A549 (cell line): ENCODE data around the gene GPR32. TPM values are rescaled to one million over a fixed set of nuclear protein-coding genes. Genes with fewer than 3 reads are reported as not detected.

Experiments
- BHLHE40 ChIP-seq: IDR thresholded peaks from 2 replicates; pipeline ENCODE4 v1.6.1; 2012; ENCODE audit warnings: low read depth, low read length, inconsistent platforms
- CBX8 ChIP-seq: fragments of 200-600 bp; sonication (generic); IDR thresholded peaks from 2 replicates; pipeline ENCODE4 v1.6.1; 2016
- EHF ChIP-seq: fragments of 250-450 bp; sonication (Bioruptor Pico); IDR thresholded peaks from 2 replicates; pipeline ENCODE4 v1.5.0; 2020; ENCODE audit warnings: mild to moderate bottlenecking
- ESRRA ChIP-seq: fragments of 150-350 bp; IDR thresholded peaks from 2 replicates; pipeline ENCODE4 v1.6.1; 2014; ENCODE audit warnings: mild to moderate bottlenecking, low read length, borderline replicate concordance
- FOSB ChIP-seq: fragments of 250-450 bp; sonication (Bioruptor Pico); IDR thresholded peaks from 2 replicates; pipeline ENCODE4 v1.5.0; 2020; ENCODE audit warnings: mild to moderate bottlenecking, moderate library complexity
- FOSL2 ChIP-seq, 2 experiments: fragments of 450-650 bp in 1 of 2; fragments of >200 bp in 1 of 2; sonication (Bioruptor Twin) in 1 of 2; formaldehyde crosslinking; IDR thresholded peaks; 2 replicates each; pipeline versions ENCODE4 v1.5.0 to v1.6.1; 2016 to 2020; ENCODE audit warnings: mild to moderate bottlenecking in 1 of 2, moderate library complexity in 1 of 2
- GATA3 ChIP-seq: IDR thresholded peaks from 2 replicates; pipeline ENCODE4 v1.6.1; 2012; ENCODE audit warnings: borderline replicate concordance
- HOXA7 ChIP-seq: fragments of 250-450 bp; sonication (Bioruptor Pico); IDR thresholded peaks from 2 replicates; pipeline ENCODE4 v1.5.0; 2020; ENCODE audit warnings: mild to moderate bottlenecking, moderate library complexity
- HOXB5 ChIP-seq: fragments of 250-450 bp; sonication (Bioruptor Pico); IDR thresholded peaks from 2 replicates; pipeline ENCODE4 v1.5.0; 2020; ENCODE audit warnings: mild to moderate bottlenecking, moderate library complexity
- JUN ChIP-seq, 2 experiments: fragments of >200 bp; sonication (Bioruptor Twin); formaldehyde crosslinking; IDR thresholded peaks; 2 replicates in 1 of 2; 3 replicates in 1 of 2; pipeline ENCODE4 v1.6.1; 2016 to 2017
- KDM1A ChIP-seq: fragments of 200-600 bp; sonication (generic); IDR thresholded peaks from 2 replicates; pipeline ENCODE4 v1.6.1; 2016; ENCODE audit warnings: low read depth, mild to moderate bottlenecking
- KDM5A ChIP-seq: fragments of 200-600 bp; sonication (generic); IDR thresholded peaks from 2 replicates; pipeline ENCODE4 v1.6.1; 2016; ENCODE audit warnings: antibody characterized with exemption, mild to moderate bottlenecking
- MAFK ChIP-seq: fragments of 450-650 bp; IDR thresholded peaks from 2 replicates; pipeline ENCODE4 v1.6.1; 2014; ENCODE audit not compliant: partially characterized antibody
- NFE2L2 ChIP-seq: fragments of 150-350 bp; conservative IDR thresholded peaks from 2 replicates; pipeline ENCODE4 v1.6.1; 2014; ENCODE audit warnings: low read length
- NR3C1 ChIP-seq: fragments of >200 bp; sonication (Bioruptor Twin); formaldehyde crosslinking; IDR thresholded peaks from 3 replicates; pipeline ENCODE4 v1.6.1; 2017
- PHF8 ChIP-seq: fragments of 200-600 bp; sonication (generic); IDR thresholded peaks from 2 replicates; pipeline ENCODE4 v1.6.1; 2016; ENCODE audit warnings: low read depth, mild to moderate bottlenecking, antibody characterized with exemption, moderate library complexity, borderline replicate concordance
- POLR2A ChIP-seq: IDR thresholded peaks from 2 replicates; pipeline ENCODE4 v1.6.1; 2012; ENCODE audit warnings: mild to moderate bottlenecking, low read length
- POLR2AphosphoS2 ChIP-seq: conservative IDR thresholded peaks from 2 replicates; pipeline ENCODE4 v1.6.1; 2012; ENCODE audit warnings: low read length, improper control_type of control experiment, inconsistent platforms
- RAD21 ChIP-seq, 2 experiments: fragments of >200 bp in 1 of 2; sonication (Bioruptor Twin) in 1 of 2; formaldehyde crosslinking in 1 of 2; IDR thresholded peaks in 1 of 2; conservative IDR thresholded peaks in 1 of 2; 2 replicates in 1 of 2; 3 replicates in 1 of 2; pipeline ENCODE4 v1.6.1; 2012 to 2018; ENCODE audit warnings: inconsistent platforms in 1 of 2
- RCOR1 ChIP-seq: fragments of 150-350 bp; IDR thresholded peaks from 2 replicates; pipeline ENCODE4 v1.6.1; 2014; ENCODE audit warnings: antibody characterized with exemption, low read length, low read depth
- RFX5 ChIP-seq: fragments of 450-650 bp; IDR thresholded peaks from 2 replicates; pipeline ENCODE4 v1.7.1; 2014; ENCODE audit warnings: antibody characterized with exemption, mild to moderate bottlenecking, moderate library complexity
- SMC3 ChIP-seq: fragments of >200 bp; sonication (Bioruptor Twin); formaldehyde crosslinking; IDR thresholded peaks from 3 replicates; pipeline ENCODE4 v1.6.1; 2018; ENCODE audit warnings: inconsistent platforms
- SREBF2 ChIP-seq: fragments of 450-650 bp; IDR thresholded peaks from 2 replicates; pipeline ENCODE4 v1.6.1; 2014; ENCODE audit warnings: mild to moderate bottlenecking, moderate library complexity
- TP53 ChIP-seq: fragments of 250-450 bp; sonication (Bioruptor Pico); IDR thresholded peaks from 2 replicates; pipeline ENCODE4 v1.5.0; 2021; ENCODE audit warnings: mild to moderate bottlenecking, moderate library complexity
- ZC3H11A ChIP-seq: fragments of 450-650 bp; IDR thresholded peaks from 2 replicates; pipeline ENCODE4 v1.6.1; 2014; ENCODE audit warnings: antibody characterized with exemption, mild to moderate bottlenecking
- ZFP36 ChIP-seq: fragments of 450-650 bp; IDR thresholded peaks from 2 replicates; pipeline ENCODE4 v1.6.1; 2014; ENCODE audit warnings: borderline replicate concordance; ENCODE audit not compliant: partially characterized antibody
- ZNF302 ChIP-seq: fragments of 250-450 bp; sonication (Bioruptor Pico); IDR thresholded peaks from 2 replicates; pipeline ENCODE4 v1.9.0; 2021; ENCODE audit warnings: inconsistent platforms, mild to moderate bottlenecking, moderate library complexity
- polyA plus RNA-seq, 4 experiments: library from polyadenylated mRNA; depleted of rRNA in 3 of 4; stranded (reverse); fragments of >200 nt; fragmentation: RNase III in 1 of 4; extraction: RNeasy Plus Mini Kit Qiagen cat#74134 plus additional on column Dnase treatment in 1 of 4; gene quantifications; 2 replicates in 3 of 4; 3 replicates in 1 of 4; pipeline ENCODE4 v1.2.3, GENCODE V29; 2011 to 2017
- TF ChIP-seq, protein P1 (sequence below): fragments of >200 bp; sonication (Bioruptor Twin); formaldehyde crosslinking; IDR thresholded peaks from 3 replicates; pipeline ENCODE4 v1.6.1; 2016
- TF ChIP-seq, protein P2 (sequence below): fragments of 200-600 bp; sonication (generic); IDR thresholded peaks from 2 replicates; pipeline ENCODE4 v1.6.1; 2016; ENCODE audit warnings: antibody characterized with exemption, mild to moderate bottlenecking, moderate library complexity
- TF ChIP-seq, protein P3 (sequence below): fragments of >200 bp; sonication (Bioruptor Twin); formaldehyde crosslinking; IDR thresholded peaks from 2 replicates; pipeline ENCODE4 v1.6.1; 2016
- TF ChIP-seq, protein P4 (sequence below): fragments of 450-650 bp; IDR thresholded peaks from 2 replicates; pipeline ENCODE4 v1.6.1; 2014; ENCODE audit warnings: antibody characterized with exemption
- TF ChIP-seq, protein P5 (sequence below): IDR thresholded peaks from 2 replicates; pipeline ENCODE4 v1.6.1; 2012; ENCODE audit warnings: low read depth, borderline replicate concordance

The GPR32 gene
- polyA plus RNA-seq, 2 of the 4 experiments (the other 2 are of a cell fraction): not detected

DNA sequence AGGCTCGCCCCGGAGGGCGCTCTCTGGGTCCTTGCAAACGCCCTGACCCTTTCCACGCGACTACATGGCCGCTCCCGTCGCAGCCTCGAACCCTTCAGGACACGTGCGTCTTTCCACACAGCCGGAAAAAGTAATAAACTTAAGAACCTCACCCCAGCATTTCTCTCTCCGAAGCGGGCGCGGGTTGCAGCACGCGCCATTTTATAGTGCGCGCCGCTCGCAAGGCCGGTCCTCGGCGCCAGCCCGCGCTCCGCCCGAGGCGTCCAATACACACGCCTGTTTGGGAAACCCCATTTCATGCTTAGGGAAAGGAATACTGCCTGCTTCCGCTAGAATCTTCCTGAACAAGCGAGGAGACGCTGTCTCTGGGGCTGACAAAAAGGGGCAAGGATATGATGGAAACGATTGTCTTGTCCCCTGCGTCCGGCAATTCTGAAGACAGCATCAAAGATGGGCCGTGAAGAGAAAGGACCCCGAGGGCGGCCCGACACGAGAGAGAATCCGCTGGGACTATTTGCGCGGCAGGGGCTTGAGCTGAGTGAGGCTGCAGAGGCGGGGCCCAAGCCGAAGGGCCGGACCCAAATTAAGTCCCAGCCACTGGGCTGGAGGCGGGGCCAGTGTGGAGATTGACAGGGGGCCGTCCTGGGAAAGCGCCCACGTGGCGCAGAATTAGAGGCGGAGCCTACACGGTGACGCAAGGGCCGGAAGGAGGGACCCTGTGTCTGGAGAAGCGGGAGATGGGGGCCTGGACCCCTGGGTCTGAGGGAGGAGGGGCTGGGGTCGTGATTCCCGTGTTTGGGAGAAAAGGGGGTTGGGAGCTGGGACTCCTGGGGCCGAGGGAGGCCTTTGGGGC is 34.4 kb downstream of the GPR32 start (continued):
- TF ChIP-seq GATA3 (no peak; the same call in 1 of the 2 replicates), RFX5 (peak; percentile 66), MAFK (peak; percentile 13), KDM5A (peak; percentile 88), NR3C1 (no peak), HOXA7 (CRISPR knock-in tag) (no peak), HOXB5 (CRISPR knock-in tag) (0 out of 2 replicates have a peak, but pooled peaks have one; percentile 48), PHF8 (peak; percentile 99), BHLHE40 (0 out of 2 replicates have a peak, but pooled peaks have one; percentile 8), POLR2A (peak; percentile 97), JUN (IDR thresholded peaks at IDR 0.05) (peak; percentile 99 to 100), KDM1A (no peak), SMC3 (no peak), FOSB (CRISPR knock-in tag) (no peak), RCOR1 (no peak), RAD21 (conservative IDR thresholded peaks at IDR 0.05 in 1 of 2, IDR thresholded peaks at IDR 0.05 in 1 of 2) (no peak), POLR2AphosphoS2 (no peak), ZFP36 (no peak), CBX8 (no peak), EHF (no peak), ESRRA (peak; percentile 50; the same call in 1 of the 2 replicates), NFE2L2 (no peak), SREBF2 (no peak), ZNF302 (CRISPR knock-in tag) (no peak), ZC3H11A (no peak), TP53 (peak; percentile 90), FOSL2 (IDR thresholded peaks at IDR 0.05) (no peak), FOSL2 (CRISPR knock-in tag; IDR thresholded peaks at IDR 0.05) (peak; percentile 2; the same call in 1 of the 2 replicates)
- TF ChIP-seq, protein P1, sequence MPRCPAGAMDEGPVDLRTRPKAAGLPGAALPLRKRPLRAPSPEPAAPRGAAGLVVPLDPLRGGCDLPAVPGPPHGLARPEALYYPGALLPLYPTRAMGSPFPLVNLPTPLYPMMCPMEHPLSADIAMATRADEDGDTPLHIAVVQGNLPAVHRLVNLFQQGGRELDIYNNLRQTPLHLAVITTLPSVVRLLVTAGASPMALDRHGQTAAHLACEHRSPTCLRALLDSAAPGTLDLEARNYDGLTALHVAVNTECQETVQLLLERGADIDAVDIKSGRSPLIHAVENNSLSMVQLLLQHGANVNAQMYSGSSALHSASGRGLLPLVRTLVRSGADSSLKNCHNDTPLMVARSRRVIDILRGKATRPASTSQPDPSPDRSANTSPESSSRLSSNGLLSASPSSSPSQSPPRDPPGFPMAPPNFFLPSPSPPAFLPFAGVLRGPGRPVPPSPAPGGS: peak; percentile 99
- TF ChIP-seq, protein P2, sequence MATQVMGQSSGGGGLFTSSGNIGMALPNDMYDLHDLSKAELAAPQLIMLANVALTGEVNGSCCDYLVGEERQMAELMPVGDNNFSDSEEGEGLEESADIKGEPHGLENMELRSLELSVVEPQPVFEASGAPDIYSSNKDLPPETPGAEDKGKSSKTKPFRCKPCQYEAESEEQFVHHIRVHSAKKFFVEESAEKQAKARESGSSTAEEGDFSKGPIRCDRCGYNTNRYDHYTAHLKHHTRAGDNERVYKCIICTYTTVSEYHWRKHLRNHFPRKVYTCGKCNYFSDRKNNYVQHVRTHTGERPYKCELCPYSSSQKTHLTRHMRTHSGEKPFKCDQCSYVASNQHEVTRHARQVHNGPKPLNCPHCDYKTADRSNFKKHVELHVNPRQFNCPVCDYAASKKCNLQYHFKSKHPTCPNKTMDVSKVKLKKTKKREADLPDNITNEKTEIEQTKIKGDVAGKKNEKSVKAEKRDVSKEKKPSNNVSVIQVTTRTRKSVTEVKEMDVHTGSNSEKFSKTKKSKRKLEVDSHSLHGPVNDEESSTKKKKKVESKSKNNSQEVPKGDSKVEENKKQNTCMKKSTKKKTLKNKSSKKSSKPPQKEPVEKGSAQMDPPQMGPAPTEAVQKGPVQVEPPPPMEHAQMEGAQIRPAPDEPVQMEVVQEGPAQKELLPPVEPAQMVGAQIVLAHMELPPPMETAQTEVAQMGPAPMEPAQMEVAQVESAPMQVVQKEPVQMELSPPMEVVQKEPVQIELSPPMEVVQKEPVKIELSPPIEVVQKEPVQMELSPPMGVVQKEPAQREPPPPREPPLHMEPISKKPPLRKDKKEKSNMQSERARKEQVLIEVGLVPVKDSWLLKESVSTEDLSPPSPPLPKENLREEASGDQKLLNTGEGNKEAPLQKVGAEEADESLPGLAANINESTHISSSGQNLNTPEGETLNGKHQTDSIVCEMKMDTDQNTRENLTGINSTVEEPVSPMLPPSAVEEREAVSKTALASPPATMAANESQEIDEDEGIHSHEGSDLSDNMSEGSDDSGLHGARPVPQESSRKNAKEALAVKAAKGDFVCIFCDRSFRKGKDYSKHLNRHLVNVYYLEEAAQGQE: peak; percentile 37; the same call in 1 of the 2 replicates
- TF ChIP-seq, protein P3, sequence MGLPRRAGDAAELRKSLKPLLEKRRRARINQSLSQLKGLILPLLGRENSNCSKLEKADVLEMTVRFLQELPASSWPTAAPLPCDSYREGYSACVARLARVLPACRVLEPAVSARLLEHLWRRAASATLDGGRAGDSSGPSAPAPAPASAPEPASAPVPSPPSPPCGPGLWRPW: no peak
- TF ChIP-seq, protein P4, sequence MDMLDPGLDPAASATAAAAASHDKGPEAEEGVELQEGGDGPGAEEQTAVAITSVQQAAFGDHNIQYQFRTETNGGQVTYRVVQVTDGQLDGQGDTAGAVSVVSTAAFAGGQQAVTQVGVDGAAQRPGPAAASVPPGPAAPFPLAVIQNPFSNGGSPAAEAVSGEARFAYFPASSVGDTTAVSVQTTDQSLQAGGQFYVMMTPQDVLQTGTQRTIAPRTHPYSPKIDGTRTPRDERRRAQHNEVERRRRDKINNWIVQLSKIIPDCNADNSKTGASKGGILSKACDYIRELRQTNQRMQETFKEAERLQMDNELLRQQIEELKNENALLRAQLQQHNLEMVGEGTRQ: peak; percentile 96
- TF ChIP-seq, protein P5, sequence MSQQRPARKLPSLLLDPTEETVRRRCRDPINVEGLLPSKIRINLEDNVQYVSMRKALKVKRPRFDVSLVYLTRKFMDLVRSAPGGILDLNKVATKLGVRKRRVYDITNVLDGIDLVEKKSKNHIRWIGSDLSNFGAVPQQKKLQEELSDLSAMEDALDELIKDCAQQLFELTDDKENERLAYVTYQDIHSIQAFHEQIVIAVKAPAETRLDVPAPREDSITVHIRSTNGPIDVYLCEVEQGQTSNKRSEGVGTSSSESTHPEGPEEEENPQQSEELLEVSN: peak; percentile 82
- TF ChIP-seq, all 56 proteins: peak for 25
